Measurements from ENCODE around the gene NGEF. TPM values are rescaled to one million over a fixed set of nuclear protein-coding genes. Genes with fewer than 3 reads are reported as not detected.

The NGEF gene
- total and polyA plus RNA-seq, 9 of the 15 experiments (the other 6 are each of a cell fraction or from before 2014, with no cell fraction given): 0.07 to 0.17 (median 0.09) TPM; not detected in 6

GRCh38 chr2:232940724-232941123, 72.3 kb downstream of the NGEF start:
- POLR2A ChIA-PET: no interaction called here
- CTCF ChIA-PET (ENCODE audit: low intra/inter-chr PET ratio): no interaction called here
- Histone ChIP-seq H3K9me1 (ENCODE audit: control insufficient read depth, insufficient read depth, low read length) (no peaks in the 10 kb centered on the region), H3K9me3 (replicated peaks; ENCODE audit: control insufficient read depth, insufficient read depth, low read depth, low read length) (no peaks in the 10 kb centered on the region), H3K36me3 (ENCODE audit: control insufficient read depth, insufficient read depth, low read length) (no peaks in the 10 kb centered on the region), H3K4me2 (ENCODE audit: insufficient read depth, low read length) (no peak overlapping the region), H3K27me3 (ENCODE audit: control insufficient read depth in 2 of 2, insufficient read depth in 2 of 2, low read length in 2 of 2) (peaks cover 0 to 10% of the 10 kb centered on the region in 2 experiments; a peak in 2 of 5 replicates), H2AFZ (ENCODE audit: low read depth, low read length) (no peak overlapping the region), H3K4me3 (no peak overlapping the region), H3K79me2 (ENCODE audit: control insufficient read depth, insufficient read depth, low read length) (no peaks in the 10 kb centered on the region), H3K4me1 (replicated peaks in 1 of 2; ENCODE audit: control insufficient read depth in 2 of 2, insufficient read depth in 2 of 2, low read length in 2 of 2) (peaks cover 2 to 4% of the 10 kb centered on the region in 2 experiments; a peak in 3 of 5 replicates), H4K20me1 (replicated peaks; ENCODE audit: control insufficient read depth, insufficient read depth, low read length) (no peaks in the 10 kb centered on the region), H3K9ac (ENCODE audit: insufficient read depth in 1 of 2, low read depth in 2 of 2, low read length in 2 of 2) (no peak overlapping the region), H3K27ac (ENCODE audit: extremely low read depth, low read depth, low read length) (no peak overlapping the region)
- in situ Hi-C loops (cut with MboI) (no loop called here), intact Hi-C loops (cut with micrococcal nuclease) (no loop called here)
- DNase-seq (ENCODE audit: extremely low read depth in 1 of 4, low spot score in 3 of 4): no peak
- BruUV-seq (replicated peaks): no TSS peak
- no peak for ATAC-seq
- FAIRE-seq: no peak
- WGBS (ENCODE audit: insufficient coverage, low coverage, missing lambda C conversion rate): 9% methylated on average over 4 of the region's 5 CpGs
- no peak for TF ChIP-seq CGGBP1 (CRISPR knock-in tag; IDR thresholded peaks at IDR 0.05)
- no peak for TF ChIP-seq ATF7 (IDR thresholded peaks at IDR 0.05)
- no peak for TF ChIP-seq ZNF449 (CRISPR knock-in tag; IDR thresholded peaks at IDR 0.05)
- no peak for TF ChIP-seq IRF2 (CRISPR knock-in tag; IDR thresholded peaks at IDR 0.05)
- no peak for TF ChIP-seq ZNF318 (IDR thresholded peaks at IDR 0.05; ENCODE audit: borderline replicate concordance in 1 of 2, low read depth in 1 of 2)
- TF ChIP-seq COPS2 (conservative IDR thresholded peaks at IDR 0.05): no peak
- no peak for TF ChIP-seq CTCFL (IDR thresholded peaks at IDR 0.05; ENCODE audit: borderline replicate concordance, insufficient read depth, low read depth, low read length, poor library complexity, severe bottlenecking)
- TF ChIP-seq SRF (CRISPR knock-in tag; IDR thresholded peaks at IDR 0.05): no peak
- TF ChIP-seq PTRF (tag; IDR thresholded peaks at IDR 0.05): no peak
- no peak for TF ChIP-seq PHF8 (IDR thresholded peaks at IDR 0.05; ENCODE audit: borderline replicate concordance, low read length)

Data from K562 (cell line).